HepG2 (cell line): ENCODE measurements around the gene ANKS1B. TPM values are rescaled to one million over a fixed set of nuclear protein-coding genes. Genes with fewer than 3 reads are reported as not detected.

Experiments used
- ATAC-seq: fragments of 200-7000 bp; cut with Tn5 transposase; 3 replicates; pipeline ENCODE4 v1.9.1; 2020; ENCODE audit warnings: mild to moderate bottlenecking, moderate library complexity
- BruUV-seq: library from RNA; stranded (reverse); fragments of 400-500 nt; replicated peaks from 2 replicates; lab custom pipeline; 2021; lab: Mats Ljungman, UMichigan
- CTCF ChIA-PET: fragments of 300-600 bp; formaldehyde crosslinking; extraction: SDS; loops from one replicate; lab custom pipeline; 2021; ENCODE audit warnings: low total read pairs, inconsistent platforms, low intra/inter-chr PET ratio; lab: Yijun Ruan, JAX
- POLR2A ChIA-PET: fragments of 350-600 bp; sonication (Branson Sonifier 250); formaldehyde crosslinking; loops from one replicate; lab custom pipeline; 2020; ENCODE audit warnings: antibody characterized with exemption, inconsistent platforms; lab: Yijun Ruan, JAX
- DNase-seq: peaks from one replicate; pipeline ENCODE4 v3.0.0-alpha.2; 2015; ENCODE audit warnings: low spot score
- FAIRE-seq: peaks from 3 replicates; lab custom pipeline; 2011; peaks lifted over from hg19 to GRCh38; lab: Jason Lieb, UNC
- H2AFZ ChIP-seq: one replicate; pipeline ENCODE4 v1.6.1; 2011; ENCODE audit warnings: low read length, inconsistent platforms
- H3K27ac ChIP-seq: fragments of 300-600 bp; 3 replicates; pipeline ENCODE4 v1.8.0; 2011; ENCODE audit warnings: mixed run types, mild to moderate bottlenecking, mixed read lengths, low read length, inconsistent platforms; ENCODE audit not compliant: insufficient read depth; ENCODE audit errors: extremely low read length
- H3K27me3 ChIP-seq, 2 experiments: fragments of 200-600 bp in 1 of 2; 2 replicates in 1 of 2; 3 replicates in 1 of 2; pipeline versions ENCODE4 v1.6.0 to v1.8.0; 2011; ENCODE audit warnings: low read length in 2 of 2, mild to moderate bottlenecking in 2 of 2, moderate library complexity in 2 of 2, inconsistent platforms in 1 of 2; ENCODE audit not compliant: insufficient read depth in 2 of 2, control insufficient read depth in 1 of 2
- H3K36me3 ChIP-seq, 2 experiments: fragments of 200-600 bp in 1 of 2; replicated peaks in 1 of 2; 2 replicates in 1 of 2; 3 replicates in 1 of 2; pipeline versions ENCODE4 v1.5.1 to v1.8.0; 2011; ENCODE audit warnings: low read length in 2 of 2, inconsistent platforms in 1 of 2; ENCODE audit not compliant: insufficient read depth in 2 of 2, control insufficient read depth in 1 of 2
- H3K4me1 ChIP-seq: 2 replicates; pipeline ENCODE4 v1.5.1; 2012; ENCODE audit warnings: low read length, inconsistent platforms; ENCODE audit not compliant: insufficient read depth
- H3K4me2 ChIP-seq: 2 replicates; pipeline ENCODE4 v1.6.0; 2011; ENCODE audit warnings: low read depth, low read length, inconsistent platforms
- H3K4me3 ChIP-seq, 3 experiments: fragments of 200-600 bp in 1 of 3; sonication (generic), shearing (Covaris generic) in 1 of 3; replicated peaks in 1 of 3; 2 replicates each; pipeline ENCODE4 v1.5.1; 2011 to 2016; ENCODE audit warnings: low read length in 3 of 3, inconsistent platforms in 2 of 3, low read depth in 2 of 3, mild to moderate bottlenecking in 2 of 3, control low read depth in 1 of 3, mixed read lengths in 1 of 3; ENCODE audit not compliant: insufficient read depth in 1 of 3
- H3K79me2 ChIP-seq: one replicate; pipeline ENCODE4 v1.6.1; 2011; ENCODE audit warnings: low read length, inconsistent platforms; ENCODE audit not compliant: insufficient read depth
- H3K9ac ChIP-seq: 2 replicates; pipeline ENCODE4 v1.6.0; 2011; ENCODE audit warnings: mild to moderate bottlenecking, low read depth, low read length, inconsistent platforms; ENCODE audit not compliant: insufficient read depth
- H3K9me3 ChIP-seq: 2 replicates; pipeline ENCODE4 v1.5.1; 2012; ENCODE audit warnings: mild to moderate bottlenecking, low read length
- H4K20me1 ChIP-seq: 2 replicates; pipeline ENCODE4 v1.6.0; 2011; ENCODE audit warnings: inconsistent platforms, mild to moderate bottlenecking, low read length, moderate library complexity; ENCODE audit not compliant: insufficient read depth
- AHDC1 ChIP-seq: sonication (generic); formaldehyde crosslinking; IDR thresholded peaks from 2 replicates; pipeline ENCODE4 v1.5.1; 2020; ENCODE audit warnings: mild to moderate bottlenecking, missing genetic modification reagents, borderline replicate concordance
- CENPT ChIP-seq: sonication (generic); formaldehyde crosslinking; IDR thresholded peaks from 2 replicates; pipeline ENCODE4 v1.8.0; 2022; ENCODE audit warnings: low read depth, mild to moderate bottlenecking, moderate library complexity, missing genetic modification reagents
- MED8 ChIP-seq: sonication (generic); formaldehyde crosslinking; IDR thresholded peaks from 2 replicates; pipeline ENCODE4 v1.8.1; 2023; ENCODE audit warnings: mild to moderate bottlenecking, missing genetic modification reagents; ENCODE audit not compliant: insufficient replicate concordance
- WGBS: methylation state at CpG from one replicate; pipeline ENCODE4 v1.1.6; 2017; ENCODE audit warnings: low lambda C conversion rate; 5-methylcytosine and 5-hydroxymethylcytosine counted together
- in situ Hi-C: cut with HindIII; loops from 2 replicates; pipeline ENCODE4 v1.10.0; 2017; ENCODE audit warnings: low pct_unique_long_range_greater_than_20kb; ENCODE audit not compliant: extremely low pct_ligation_motif_present
- intact Hi-C: fragments of 100-400 bp; cut with micrococcal nuclease; formaldehyde crosslinking; loops from one replicate; pipeline ENCODE4 v1.10.0; 2022; ENCODE audit not compliant: unreplicated experiment
- polyA plus RNA-seq, 8 experiments: library from polyadenylated mRNA; depleted of rRNA in 3 of 8; stranded (reverse) in 7 of 8; unstranded in 1 of 8; fragments of >200 nt; fragmentation: Illumina TruSeq in 4 of 8; extraction: Trizol in 4 of 8; gene quantifications; 2 replicates each; pipeline versions ENCODE4 v1.2.1 to v1.2.3, GENCODE V29; 2011 to 2016; ENCODE audit warnings: low read depth in 4 of 8, missing spikeins in 1 of 8, mixed read lengths in 1 of 8; ENCODE audit not compliant: insufficient read depth in 1 of 8
- total RNA-seq, 5 experiments: library from RNA; depleted of rRNA; stranded (reverse); fragments of >200 nt; fragmentation: Illumina TruSeq; extraction: Trizol; gene quantifications; 2 replicates each; pipeline ENCODE4 v1.2.3, GENCODE V29; 2016; ENCODE audit warnings: low read depth in 1 of 5

ANKS1B gene
- total and polyA plus RNA-seq, 2 of the 13 experiments (the other 11 are each of a cell fraction or from before 2014, with no cell fraction given): 0.15 TPM; not detected in 1

GRCh38 chr12:98699586-98699985, 1285.2 kb downstream of the ANKS1B start:
- ATAC-seq: no peak
- TF ChIP-seq MED8 (no peak), AHDC1 (no peak), CENPT (no peak)
- H3K4me1 ChIP-seq: no peaks in the 10 kb centered on the region
- no peak for FAIRE-seq
- H3K9ac ChIP-seq: no peak overlapping the region
- in situ Hi-C loops (loop anchor here (5.0 kb wide), 1 partner anchor 298 kb away; no protein-coding TSS in a partner anchor), intact Hi-C loops (loop anchor here (1.0 kb wide), 2 partner anchors 44 to 299 kb away; no protein-coding TSS in a partner anchor)
- ChIA-PET POLR2A (no interaction called here), CTCF (interaction anchor here (1.4 to 1.9 kb wide), 2 partner anchors 240 to 299 kb away, joined by 3 to 19 read pairs; no protein-coding TSS in a partner anchor)
- WGBS: 82% methylated on average over 3 of the region's 3 CpGs
- no peak overlapping the region for H3K27ac ChIP-seq
- no peak overlapping the region for H3K4me2 ChIP-seq
- no peaks in the 10 kb centered on the region for H3K9me3 ChIP-seq
- no peaks in the 10 kb centered on the region for H3K27me3 ChIP-seq
- H3K79me2 ChIP-seq: no peaks in the 10 kb centered on the region
- BruUV-seq: no TSS peak
- no peak for DNase-seq
- no peaks in the 10 kb centered on the region for H4K20me1 ChIP-seq
- no peak overlapping the region for H3K4me3 ChIP-seq
- peaks cover 2 to 10% of the 10 kb centered on the region in 2 experiments; a peak in 4 of 5 replicates for H3K36me3 ChIP-seq
- H2AFZ ChIP-seq: no peak overlapping the region
